Spinal cord (tissue), 10 donors: Measurements from ENCODE around the gene CNKSR1. TPM values are rescaled to one million over a fixed set of nuclear protein-coding genes. Genes with fewer than 3 reads are reported as not detected.

Experiments used
- DNase-seq, 6 donors: peaks; one replicate each; pipeline versions ENCODE4 v3.0.0 to v3.0.0-alpha.2; 2013 to 2015; ENCODE audit warnings: low spot score in 6 of 6, low read depth in 4 of 6
- H3K27ac ChIP-seq: one replicate; pipeline ENCODE4 v1.5.1; 2013; ENCODE audit warnings: low read depth, low read length, control low read depth
- H3K27me3 ChIP-seq: one replicate; pipeline ENCODE4 v1.6.1; 2013; ENCODE audit warnings: low read length; ENCODE audit not compliant: control insufficient read depth, insufficient read depth
- H3K36me3 ChIP-seq: one replicate; pipeline ENCODE4 v1.6.1; 2013; ENCODE audit warnings: low read length; ENCODE audit not compliant: control insufficient read depth, insufficient read depth
- H3K4me1 ChIP-seq: one replicate; pipeline ENCODE4 v1.6.1; 2013; ENCODE audit warnings: low read length; ENCODE audit not compliant: control insufficient read depth, insufficient read depth
- H3K4me3 ChIP-seq: one replicate; pipeline ENCODE4 v1.5.1; 2013; ENCODE audit warnings: low read depth, low read length, control low read depth
- H3K9me3 ChIP-seq: one replicate; pipeline ENCODE4 v1.6.1; 2013; ENCODE audit warnings: low read length; ENCODE audit not compliant: control insufficient read depth, insufficient read depth
- WGBS: methylation state at CpG from one replicate; pipeline ENCODE4 v1.1.5; 2013; ENCODE audit warnings: missing lambda C conversion rate; ENCODE audit not compliant: insufficient coverage; 5-methylcytosine and 5-hydroxymethylcytosine counted together
- polyA plus RNA-seq, 2 donors: library from polyadenylated mRNA; unstranded; fragments of 120-200 nt; gene quantifications; one replicate each; pipeline ENCODE4 v1.2.1, GENCODE V29; 2013; ENCODE audit not compliant: insufficient read length in 2 of 2
- total RNA-seq, 2 donors: library from RNA; depleted of rRNA in 1 of 2; stranded (reverse); fragments of 120-200 nt in 1 of 2; fragments of >200 nt in 1 of 2; gene quantifications; one replicate each; pipeline versions ENCODE4 v1.2.3 to v1.2.4, GENCODE V29; 2013 to 2014
- donor health status: healthy.

CNKSR1 gene
- total and polyA plus RNA-seq, 4 donors = 1.8 to 11.2 (median 4.1) TPM

DNA sequence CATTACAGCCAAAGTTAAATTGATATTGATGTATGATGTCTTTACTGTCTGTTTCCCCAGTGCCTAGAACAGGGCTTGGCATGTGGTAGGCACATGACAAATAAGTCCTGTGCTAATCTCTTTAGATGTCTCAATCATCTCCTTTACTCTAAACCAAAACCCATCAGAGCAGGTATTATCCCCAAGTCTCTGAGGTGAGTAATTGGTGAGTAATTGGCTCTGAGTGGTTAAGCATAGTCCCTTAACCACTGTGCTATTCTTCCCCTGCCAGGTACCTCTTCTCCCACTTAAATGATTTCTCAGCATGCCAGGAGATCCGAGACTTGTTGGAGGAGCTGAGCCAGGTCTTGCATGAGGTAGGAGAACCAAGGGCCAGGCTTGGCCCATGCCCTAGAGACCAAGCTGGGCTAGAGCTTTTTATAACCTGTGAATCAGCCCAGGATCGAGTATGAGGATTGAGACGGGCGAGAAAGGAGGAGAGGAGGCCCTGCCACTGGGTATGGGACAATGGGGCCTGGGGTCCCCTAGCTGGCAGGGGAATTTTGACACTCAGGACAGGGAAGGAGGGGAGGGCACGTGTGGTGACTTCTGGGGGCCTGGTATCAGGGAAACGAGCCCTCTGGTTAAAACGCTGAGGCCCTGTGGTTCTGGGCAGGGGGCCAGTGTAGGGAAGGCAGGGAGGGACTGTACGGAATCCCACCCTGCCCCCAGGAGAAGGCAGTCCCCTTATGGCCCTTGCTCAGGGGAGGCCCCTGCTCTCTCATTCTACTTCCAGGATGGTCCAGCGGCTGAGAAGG, 4.5 kb downstream of the CNKSR1 start:
- Histone ChIP-seq H3K9me3 (no peaks in the 10 kb centered on the region), H3K4me3 (no peak overlapping the region), H3K27me3 (no peaks in the 10 kb centered on the region), H3K27ac (no peak overlapping the region), H3K36me3 (peaks cover 49% of the 10 kb centered on the region), H3K4me1 (no peaks in the 10 kb centered on the region)
- WGBS = 58% methylated on average over 7 of the region's 9 CpGs
- no peak for DNase-seq

DNA sequence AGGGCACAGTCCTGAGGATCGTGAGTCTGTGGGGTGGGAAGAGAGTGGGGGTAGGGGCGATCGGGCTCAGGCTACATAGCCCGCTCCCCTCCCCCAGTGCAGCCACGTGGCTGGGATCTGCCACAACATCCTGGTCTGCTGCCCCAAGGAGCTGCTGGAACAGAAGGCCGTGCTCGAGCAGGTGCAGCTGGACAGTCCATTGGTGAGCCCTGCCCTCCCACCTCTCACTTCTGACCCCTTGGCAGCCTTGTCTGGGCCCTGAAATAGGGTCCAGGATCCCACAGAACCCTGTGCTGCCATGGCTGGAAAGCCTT, 5.0 kb downstream of the CNKSR1 start:
- no peak for DNase-seq
- Histone ChIP-seq H3K27me3 (no peaks in the 10 kb centered on the region), H3K27ac (no peak overlapping the region), H3K36me3 (peaks cover 50% of the 10 kb centered on the region), H3K4me3 (no peak overlapping the region), H3K4me1 (no peaks in the 10 kb centered on the region), H3K9me3 (no peaks in the 10 kb centered on the region)
- WGBS = 75% methylated on average over 4 of the region's 7 CpGs

DNA sequence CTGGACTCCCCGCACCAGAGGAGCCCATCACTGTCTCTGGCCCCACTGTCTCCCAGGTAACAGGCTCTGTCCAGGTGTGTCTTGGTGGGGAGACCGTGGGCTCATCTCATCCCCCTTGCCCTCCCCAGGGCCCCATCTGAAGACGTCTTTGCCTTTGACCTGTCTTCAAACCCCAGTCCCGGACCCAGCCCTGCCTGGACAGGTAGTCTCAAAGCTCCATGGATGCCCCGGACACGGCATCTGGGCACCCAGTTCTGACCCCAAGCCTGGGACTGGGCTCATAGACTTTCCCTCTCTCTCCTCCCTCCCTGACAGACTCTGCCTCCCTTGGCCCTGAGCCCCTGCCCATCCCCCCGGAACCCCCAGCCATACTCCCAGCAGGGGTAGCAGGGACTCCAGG, 6.8 kb downstream of the CNKSR1 start:
- DNase-seq = no peak
- Histone ChIP-seq H3K27me3 (no peaks in the 10 kb centered on the region), H3K4me1 (no peaks in the 10 kb centered on the region), H3K4me3 (no peak overlapping the region), H3K36me3 (peaks cover 57% of the 10 kb centered on the region), H3K9me3 (no peaks in the 10 kb centered on the region), H3K27ac (no peak overlapping the region)
- WGBS = 90% methylated on average over 6 of the region's 7 CpGs

DNA sequence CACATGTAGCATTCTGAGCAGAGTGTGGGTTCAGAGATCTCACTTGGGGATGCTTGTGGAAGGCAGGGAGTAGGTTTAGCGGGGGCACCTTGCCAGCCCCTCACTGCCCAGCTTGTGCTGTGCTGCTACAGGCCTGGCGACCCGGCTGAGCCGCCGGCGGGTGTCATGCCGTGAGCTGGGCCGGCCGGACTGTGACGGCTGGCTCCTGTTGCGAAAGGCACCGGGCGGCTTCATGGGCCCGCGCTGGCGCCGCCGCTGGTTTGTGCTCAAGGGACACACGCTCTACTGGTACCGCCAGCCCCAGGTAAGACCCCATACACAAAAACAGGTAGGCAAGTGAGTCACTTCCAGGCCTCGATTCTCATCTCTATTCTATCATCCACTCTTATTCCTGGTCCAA, 7.6 kb downstream of the CNKSR1 start:
- no peak overlapping the region for H3K27ac ChIP-seq
- no peaks in the 10 kb centered on the region for H3K9me3 ChIP-seq
- WGBS = 93% methylated on average over 19 of the region's 21 CpGs
- no peak overlapping the region for H3K4me3 ChIP-seq
- no peak for DNase-seq
- no peaks in the 10 kb centered on the region for H3K27me3 ChIP-seq
- H3K4me1 ChIP-seq = no peaks in the 10 kb centered on the region
- H3K36me3 ChIP-seq = peaks cover 60% of the 10 kb centered on the region

DNA sequence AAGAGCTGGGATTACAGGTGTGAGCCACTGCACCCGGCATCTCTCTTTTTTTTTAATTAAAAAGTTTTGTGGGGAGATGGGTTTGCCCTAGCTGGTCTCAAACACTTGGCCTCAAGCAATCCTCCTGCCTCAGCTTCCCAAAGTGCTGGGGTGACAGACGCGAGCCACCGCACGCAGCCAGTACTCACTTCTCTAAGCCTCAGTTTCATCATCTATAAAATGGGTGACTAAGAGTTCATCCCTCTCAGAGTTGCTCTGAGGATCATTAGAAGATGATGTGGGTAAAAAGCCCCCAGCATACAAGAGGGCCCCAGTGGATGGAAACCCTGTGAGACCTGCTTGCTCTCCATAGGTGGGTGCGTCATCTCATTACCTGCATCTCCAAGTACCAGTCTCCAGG, 10.6 kb downstream of the CNKSR1 start:
- H3K4me1 ChIP-seq = no peaks in the 10 kb centered on the region
- no peak overlapping the region for H3K4me3 ChIP-seq
- H3K27ac ChIP-seq = no peak overlapping the region
- no peaks in the 10 kb centered on the region for H3K9me3 ChIP-seq
- 100% methylated on average over 2 of the region's 6 CpGs for WGBS
- no peak for DNase-seq
- H3K36me3 ChIP-seq = peaks cover 44% of the 10 kb centered on the region
- no peaks in the 10 kb centered on the region for H3K27me3 ChIP-seq

DNA sequence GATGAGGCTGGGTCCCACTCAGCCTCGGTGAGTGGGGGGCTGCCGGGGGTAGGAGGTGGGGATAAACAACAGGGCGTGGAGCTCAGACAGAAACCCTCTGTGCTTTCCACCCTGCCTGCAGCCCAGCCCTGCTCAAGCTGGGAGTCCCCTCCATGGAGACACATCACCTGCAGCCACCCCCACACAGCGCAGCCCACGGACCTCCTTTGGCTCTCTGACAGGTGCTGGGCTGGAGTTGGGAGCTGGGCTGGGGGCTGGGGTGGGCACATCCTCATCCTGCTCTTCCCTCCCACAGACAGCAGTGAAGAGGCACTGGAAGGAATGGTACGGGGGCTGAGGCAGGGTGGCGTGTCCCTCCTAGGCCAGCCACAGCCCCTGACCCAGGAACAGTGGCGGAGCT, 11.2 kb downstream of the CNKSR1 start:
- Histone ChIP-seq H3K9me3 (no peaks in the 10 kb centered on the region), H3K27ac (no peak overlapping the region), H3K27me3 (no peaks in the 10 kb centered on the region), H3K4me1 (no peaks in the 10 kb centered on the region), H3K4me3 (no peak overlapping the region), H3K36me3 (peaks cover 38% of the 10 kb centered on the region)
- 87% methylated on average over 3 of the region's 8 CpGs for WGBS
- DNase-seq = no peak

DNA sequence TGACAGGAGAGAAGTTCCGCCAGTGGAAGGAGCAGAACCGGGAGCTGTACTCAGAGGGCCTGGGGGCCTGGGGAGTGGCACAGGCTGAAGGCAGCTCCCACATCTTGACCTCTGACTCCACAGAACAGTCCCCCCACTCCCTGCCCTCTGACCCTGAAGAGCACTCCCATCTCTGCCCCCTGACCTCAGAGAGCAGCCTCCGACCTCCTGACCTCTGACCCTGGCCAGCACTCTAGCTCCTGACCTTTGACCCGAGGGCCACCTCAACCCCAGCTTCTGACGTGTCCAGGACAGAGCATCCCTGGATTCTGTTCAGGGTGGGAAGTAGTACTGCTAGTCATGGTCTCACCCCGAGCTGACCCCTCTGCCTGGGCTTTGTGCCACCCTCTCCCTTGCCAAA, 12.0 kb downstream of the CNKSR1 start:
- Histone ChIP-seq H3K36me3 (peaks cover 31% of the 10 kb centered on the region), H3K27me3 (no peaks in the 10 kb centered on the region), H3K4me3 (no peak overlapping the region), H3K4me1 (no peaks in the 10 kb centered on the region), H3K9me3 (no peaks in the 10 kb centered on the region), H3K27ac (no peak overlapping the region)
- 81% methylated on average over 4 of the region's 6 CpGs for WGBS
- no peak for DNase-seq

DNA sequence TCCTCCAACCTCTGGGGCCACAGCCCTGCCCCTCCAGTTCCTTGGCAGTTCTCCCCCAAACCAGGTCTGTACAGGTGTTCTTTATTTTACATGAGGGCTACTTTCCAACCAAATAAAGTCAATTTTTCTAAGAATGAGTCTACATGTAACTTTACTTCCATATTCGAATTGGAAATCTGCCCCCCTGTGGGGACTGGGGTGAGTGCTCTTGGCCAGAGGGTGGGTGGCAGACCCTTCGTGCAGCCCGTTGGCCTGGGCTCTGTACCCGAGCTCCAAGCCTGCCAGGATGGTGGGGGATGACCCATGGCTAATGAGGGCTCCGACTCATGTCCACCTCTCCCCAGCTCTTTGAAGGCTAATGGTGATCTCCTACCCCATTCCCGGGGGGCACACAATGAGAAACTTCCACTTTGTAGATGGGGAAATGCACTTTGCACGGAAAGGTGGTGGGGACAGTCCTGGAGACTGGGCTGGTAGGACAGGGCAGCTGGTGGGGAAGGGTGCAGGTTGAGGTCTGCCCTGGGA, 12.5 kb downstream of the CNKSR1 start:
- H3K27ac ChIP-seq = no peak overlapping the region
- H3K4me3 ChIP-seq = no peak overlapping the region
- no peaks in the 10 kb centered on the region for H3K9me3 ChIP-seq
- DNase-seq = no peak
- H3K27me3 ChIP-seq = no peaks in the 10 kb centered on the region
- WGBS = 76% methylated on average over 3 of the region's 7 CpGs
- peaks cover 29% of the 10 kb centered on the region for H3K36me3 ChIP-seq
- H3K4me1 ChIP-seq = no peaks in the 10 kb centered on the region

DNA sequence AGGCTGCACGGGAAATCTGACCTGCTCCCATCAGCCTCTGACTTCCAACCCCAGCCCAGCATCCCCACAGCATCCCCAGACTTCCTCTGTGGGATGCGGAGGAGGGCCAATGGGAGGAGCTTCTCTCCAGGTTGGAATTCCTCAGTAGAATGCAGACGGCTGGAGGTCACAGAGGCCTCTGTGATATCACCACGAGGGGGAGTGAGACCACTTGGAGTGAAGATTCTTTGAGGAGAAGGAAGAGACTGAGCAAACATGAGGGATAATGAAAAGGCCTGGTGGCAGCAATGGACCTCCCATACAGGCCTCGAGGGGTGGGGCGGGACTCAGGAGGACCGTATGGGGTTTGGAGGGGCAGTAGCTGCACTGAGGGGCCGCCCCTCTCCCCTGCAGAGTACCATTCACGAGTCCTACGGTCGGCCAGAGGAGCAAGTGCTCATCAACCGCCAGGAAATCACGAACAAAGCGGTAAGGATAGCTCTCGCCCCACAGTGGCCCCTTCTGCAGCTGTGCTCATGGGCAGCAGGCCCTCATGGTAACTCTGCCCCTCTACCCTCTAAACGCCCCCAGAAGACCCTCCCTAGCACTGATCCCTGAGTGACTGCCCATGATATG, 13.2 kb downstream of the CNKSR1 start, which contains the start of gene CATSPER4:
TSS of gene CATSPER4 (plus strand) at position 230 of the 615 bp plus-strand sequence. CDS start at position 256, 26 bp downstream.
- Histone ChIP-seq H3K27me3 (no peaks in the 10 kb centered on the region), H3K4me3 (no peak within 1 kb of the TSS), H3K36me3 (peaks cover 27% of the 10 kb centered on the region), H3K27ac (no peak within 1 kb of the TSS), H3K4me1 (no peaks in the 10 kb centered on the region), H3K9me3 (no peaks in the 10 kb centered on the region)
- WGBS = 21% methylated on average over 14 of the region's 16 CpGs
- DNase-seq = peak in 2 of 6 donors; percentile 21 to 54

DNA sequence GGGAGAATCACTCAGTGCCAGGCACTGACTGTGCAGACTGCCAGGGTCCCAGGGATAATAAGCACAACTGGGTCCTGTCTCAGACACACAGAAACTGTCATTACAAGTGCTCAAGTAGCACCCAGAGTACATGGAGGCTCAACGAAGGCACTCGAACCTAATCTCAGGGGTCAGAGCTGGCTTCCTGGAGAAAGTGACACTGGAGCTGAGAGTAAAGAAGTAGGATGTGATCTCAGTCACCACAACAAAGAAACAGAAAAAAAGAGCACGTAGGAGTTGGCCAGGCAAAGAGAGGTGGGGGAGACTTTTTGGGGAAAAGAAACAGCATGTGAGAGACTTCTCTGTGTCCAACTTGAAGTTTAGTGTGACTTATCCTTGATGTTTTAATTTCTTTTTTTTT, 14.4 kb downstream of the CNKSR1 start:
- Histone ChIP-seq H3K9me3 (no peaks in the 10 kb centered on the region), H3K27ac (no peak overlapping the region), H3K36me3 (peaks cover 22% of the 10 kb centered on the region), H3K27me3 (no peaks in the 10 kb centered on the region), H3K4me3 (no peak overlapping the region), H3K4me1 (no peaks in the 10 kb centered on the region)
- no peak for DNase-seq
- no CpG with 5 or more reads among the region's 3 CpGs for WGBS
